HepG2 (cell line): Measurements from ENCODE around the gene C17orf58. TPM values are rescaled to one million over a fixed set of nuclear protein-coding genes. Genes with fewer than 3 reads are reported as not detected.

ENCODE experiments used
- AGO2 ChIP-seq: fragments of 200-400 bp; formaldehyde crosslinking; optimal IDR thresholded peaks from 2 replicates; pipeline ENCODE3; 2017; ENCODE audit warnings: mild to moderate bottlenecking, low read depth, low read length, moderate library complexity
- ARNT ChIP-seq: fragments of 450-650 bp; IDR thresholded peaks from 2 replicates; pipeline ENCODE4 v1.6.1; 2017
- DR1 ChIP-seq: sonication (generic); formaldehyde crosslinking; IDR thresholded peaks from 2 replicates; pipeline ENCODE4 v1.8.0; 2021; ENCODE audit warnings: mild to moderate bottlenecking, missing genetic modification reagents, inconsistent platforms
- FOXM1 ChIP-seq: sonication (generic); formaldehyde crosslinking; IDR thresholded peaks from 2 replicates; pipeline ENCODE4 v1.5.0; 2020; ENCODE audit warnings: missing genetic modification reagents
- HMGXB4 ChIP-seq, 2 experiments: sonication (generic) in 1 of 2; formaldehyde crosslinking in 1 of 2; IDR thresholded peaks; 2 replicates each; pipeline versions ENCODE4 v1.4.0 to v1.6.1; 2018 to 2020; ENCODE audit warnings: missing genetic modification reagents in 2 of 2, borderline replicate concordance in 1 of 2, low read depth in 1 of 2, mild to moderate bottlenecking in 1 of 2, missing biosample characterization in 1 of 2
- HNRNPLL ChIP-seq: fragments of 200-400 bp; formaldehyde crosslinking; IDR thresholded peaks from 2 replicates; pipeline ENCODE4 v1.6.1; 2017; ENCODE audit warnings: mild to moderate bottlenecking, low read depth, low read length; ENCODE audit not compliant: poor library complexity, severe bottlenecking
- IKZF4 ChIP-seq: sonication (generic); formaldehyde crosslinking; IDR thresholded peaks from 2 replicates; pipeline ENCODE4 v1.5.1; 2020; ENCODE audit warnings: borderline replicate concordance, mild to moderate bottlenecking, low read depth, missing genetic modification reagents; ENCODE audit errors: not compliant biosample characterization
- KLF6 ChIP-seq: IDR thresholded peaks from 2 replicates; pipeline ENCODE4 v1.8.0; 2016; ENCODE audit warnings: missing biosample characterization, missing genetic modification reagents
- SRF ChIP-seq: IDR thresholded peaks from 2 replicates; pipeline ENCODE4 v1.6.1; 2011; ENCODE audit warnings: mild to moderate bottlenecking, low read depth, low read length, moderate library complexity
- TERF1 ChIP-seq: sonication (generic); formaldehyde crosslinking; IDR thresholded peaks from 2 replicates; pipeline ENCODE4 v1.8.0; 2022; ENCODE audit warnings: mild to moderate bottlenecking, missing genetic modification reagents, moderate library complexity
- YEATS2 ChIP-seq: sonication (generic); formaldehyde crosslinking; IDR thresholded peaks from 2 replicates; pipeline ENCODE4 v1.4.0; 2020; ENCODE audit warnings: missing genetic modification reagents, borderline replicate concordance
- ZBTB7A ChIP-seq: sonication (generic); formaldehyde crosslinking; IDR thresholded peaks from 2 replicates; pipeline ENCODE4 v1.8.0; 2022; ENCODE audit warnings: mild to moderate bottlenecking, missing genetic modification reagents
- ZNF382 ChIP-seq: sonication (generic); formaldehyde crosslinking; IDR thresholded peaks from 2 replicates; pipeline ENCODE4 v1.5.0; 2020; ENCODE audit warnings: missing genetic modification reagents, mild to moderate bottlenecking, borderline replicate concordance
- ZNF496 ChIP-seq: sonication (generic); formaldehyde crosslinking; IDR thresholded peaks from 2 replicates; pipeline ENCODE4 v1.8.1; 2023; ENCODE audit warnings: mild to moderate bottlenecking, moderate library complexity, missing genetic modification reagents; ENCODE audit not compliant: insufficient replicate concordance
- ZNF567 ChIP-seq: sonication (generic); formaldehyde crosslinking; IDR thresholded peaks from 2 replicates; pipeline ENCODE4 v1.8.1; 2023; ENCODE audit warnings: mild to moderate bottlenecking, missing genetic modification reagents, borderline replicate concordance
- ZSCAN25 ChIP-seq: sonication (generic); formaldehyde crosslinking; IDR thresholded peaks from 2 replicates; pipeline ENCODE4 v1.8.0; 2022; ENCODE audit warnings: mild to moderate bottlenecking, missing genetic modification reagents
- ZSCAN30 ChIP-seq: sonication (generic); formaldehyde crosslinking; IDR thresholded peaks from 2 replicates; pipeline ENCODE4 v1.5.0; 2020; ENCODE audit warnings: mild to moderate bottlenecking, missing genetic modification reagents
- polyA plus RNA-seq, 8 experiments: library from polyadenylated mRNA; depleted of rRNA in 3 of 8; stranded (reverse) in 7 of 8; unstranded in 1 of 8; fragments of >200 nt; fragmentation: Illumina TruSeq in 4 of 8; extraction: Trizol in 4 of 8; gene quantifications; 2 replicates each; pipeline versions ENCODE4 v1.2.1 to v1.2.3, GENCODE V29; 2011 to 2016; ENCODE audit warnings: low read depth in 4 of 8, missing spikeins in 1 of 8, mixed read lengths in 1 of 8; ENCODE audit not compliant: insufficient read depth in 1 of 8
- total RNA-seq, 5 experiments: library from RNA; depleted of rRNA; stranded (reverse); fragments of >200 nt; fragmentation: Illumina TruSeq; extraction: Trizol; gene quantifications; 2 replicates each; pipeline ENCODE4 v1.2.3, GENCODE V29; 2016; ENCODE audit warnings: low read depth in 1 of 5
- TF ChIP-seq, protein P1 (sequence below): IDR thresholded peaks from 2 replicates; pipeline ENCODE4 v1.6.1; 2016; ENCODE audit warnings: low read depth, control low read depth
- TF ChIP-seq, protein P2 (sequence below): sonication (generic); formaldehyde crosslinking; IDR thresholded peaks from 2 replicates; pipeline ENCODE4 v1.4.0; 2020; ENCODE audit warnings: missing genetic modification reagents, borderline replicate concordance
- TF ChIP-seq, protein P3 (sequence below): sonication (generic); formaldehyde crosslinking; conservative IDR thresholded peaks from 2 replicates; pipeline ENCODE4 v1.5.0; 2020; ENCODE audit warnings: missing genetic modification reagents

C17orf58 gene
- total and polyA plus RNA-seq, 2 of the 13 experiments (the other 11 are each of a cell fraction or from before 2014, with no cell fraction given): 15.6 to 15.8 TPM

DNA sequence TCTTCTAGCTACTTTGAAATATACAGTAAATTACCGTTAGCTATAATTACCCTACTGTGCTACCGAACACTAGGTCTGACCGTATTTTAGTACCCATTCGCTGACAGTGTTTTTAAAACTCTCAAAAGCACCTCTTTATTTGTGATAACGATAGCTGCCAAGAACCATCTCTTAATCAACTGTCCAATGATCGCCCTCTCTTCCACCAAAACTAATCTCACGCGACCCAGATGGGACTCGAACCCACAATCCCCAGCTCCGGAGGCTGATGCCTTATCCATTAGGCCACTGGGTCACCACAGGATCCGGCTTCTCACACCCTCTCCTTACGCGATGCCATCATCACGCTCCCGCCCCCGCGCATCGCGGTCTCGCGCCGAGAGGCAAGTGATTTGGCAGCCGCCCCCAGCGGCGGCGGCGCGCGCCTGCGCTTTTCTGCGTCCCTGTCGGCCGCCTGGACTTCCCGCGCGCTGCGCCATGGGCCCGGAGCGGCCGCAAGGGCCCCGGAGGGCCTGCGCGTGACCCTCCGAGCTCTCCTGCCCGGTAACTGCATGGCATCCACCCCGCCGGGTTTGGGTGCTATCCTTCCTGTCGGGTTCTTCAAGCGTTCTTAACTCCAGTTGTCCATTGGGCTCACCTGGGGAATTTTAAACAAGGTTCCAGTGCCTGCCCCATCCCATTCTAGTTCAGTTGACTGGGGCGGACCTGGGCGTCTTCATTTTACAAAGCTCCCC is 23.6 kb upstream of the C17orf58 start (continued):
- TF ChIP-seq HMGXB4 (CRISPR knock-in tag; IDR thresholded peaks at IDR 0.05; ENCODE audit: borderline replicate concordance in 1 of 2, low read depth in 1 of 2) (peak; percentile 100), DR1 (CRISPR knock-in tag) (peak; percentile 86), IKZF4 (CRISPR knock-in tag) (peak; percentile 92), ZNF382 (CRISPR knock-in tag) (no peak), ZBTB7A (CRISPR knock-in tag) (peak; percentile 80; the same call in 1 of the 2 replicates), ZSCAN25 (CRISPR knock-in tag) (peak; percentile 87), HNRNPLL (peak; percentile 95), KLF6 (CRISPR knock-in tag) (peak; percentile 95), ARNT (no peak), FOXM1 (CRISPR knock-in tag) (no peak; the same call in 1 of the 2 replicates), SRF (peak; percentile 18; the same call in 1 of the 2 replicates), AGO2 (peak; percentile 63), ZNF496 (no peak), TERF1 (CRISPR knock-in tag) (0 out of 2 replicates have a peak, but pooled peaks have one; percentile 58), ZNF567 (CRISPR knock-in tag) (0 out of 2 replicates have a peak, but pooled peaks have one; percentile 88), ZSCAN30 (CRISPR knock-in tag) (peak; percentile 75; the same call in 1 of the 2 replicates), YEATS2 (CRISPR knock-in tag) (peak; percentile 91)
- TF ChIP-seq, protein P1, sequence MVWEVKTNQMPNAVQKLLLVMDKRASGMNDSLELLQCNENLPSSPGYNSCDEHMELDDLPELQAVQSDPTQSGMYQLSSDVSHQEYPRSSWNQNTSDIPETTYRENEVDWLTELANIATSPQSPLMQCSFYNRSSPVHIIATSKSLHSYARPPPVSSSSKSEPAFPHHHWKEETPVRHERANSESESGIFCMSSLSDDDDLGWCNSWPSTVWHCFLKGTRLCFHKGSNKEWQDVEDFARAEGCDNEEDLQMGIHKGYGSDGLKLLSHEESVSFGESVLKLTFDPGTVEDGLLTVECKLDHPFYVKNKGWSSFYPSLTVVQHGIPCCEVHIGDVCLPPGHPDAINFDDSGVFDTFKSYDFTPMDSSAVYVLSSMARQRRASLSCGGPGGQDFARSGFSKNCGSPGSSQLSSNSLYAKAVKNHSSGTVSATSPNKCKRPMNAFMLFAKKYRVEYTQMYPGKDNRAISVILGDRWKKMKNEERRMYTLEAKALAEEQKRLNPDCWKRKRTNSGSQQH (CRISPR knock-in tag): peak; percentile 43; the same call in 1 of the 2 replicates
- TF ChIP-seq, protein P2, sequence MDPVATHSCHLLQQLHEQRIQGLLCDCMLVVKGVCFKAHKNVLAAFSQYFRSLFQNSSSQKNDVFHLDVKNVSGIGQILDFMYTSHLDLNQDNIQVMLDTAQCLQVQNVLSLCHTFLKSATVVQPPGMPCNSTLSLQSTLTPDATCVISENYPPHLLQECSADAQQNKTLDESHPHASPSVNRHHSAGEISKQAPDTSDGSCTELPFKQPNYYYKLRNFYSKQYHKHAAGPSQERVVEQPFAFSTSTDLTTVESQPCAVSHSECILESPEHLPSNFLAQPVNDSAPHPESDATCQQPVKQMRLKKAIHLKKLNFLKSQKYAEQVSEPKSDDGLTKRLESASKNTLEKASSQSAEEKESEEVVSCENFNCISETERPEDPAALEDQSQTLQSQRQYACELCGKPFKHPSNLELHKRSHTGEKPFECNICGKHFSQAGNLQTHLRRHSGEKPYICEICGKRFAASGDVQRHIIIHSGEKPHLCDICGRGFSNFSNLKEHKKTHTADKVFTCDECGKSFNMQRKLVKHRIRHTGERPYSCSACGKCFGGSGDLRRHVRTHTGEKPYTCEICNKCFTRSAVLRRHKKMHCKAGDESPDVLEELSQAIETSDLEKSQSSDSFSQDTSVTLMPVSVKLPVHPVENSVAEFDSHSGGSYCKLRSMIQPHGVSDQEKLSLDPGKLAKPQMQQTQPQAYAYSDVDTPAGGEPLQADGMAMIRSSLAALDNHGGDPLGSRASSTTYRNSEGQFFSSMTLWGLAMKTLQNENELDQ (CRISPR knock-in tag): peak; percentile 67; the same call in 1 of the 2 replicates
- TF ChIP-seq, protein P3, sequence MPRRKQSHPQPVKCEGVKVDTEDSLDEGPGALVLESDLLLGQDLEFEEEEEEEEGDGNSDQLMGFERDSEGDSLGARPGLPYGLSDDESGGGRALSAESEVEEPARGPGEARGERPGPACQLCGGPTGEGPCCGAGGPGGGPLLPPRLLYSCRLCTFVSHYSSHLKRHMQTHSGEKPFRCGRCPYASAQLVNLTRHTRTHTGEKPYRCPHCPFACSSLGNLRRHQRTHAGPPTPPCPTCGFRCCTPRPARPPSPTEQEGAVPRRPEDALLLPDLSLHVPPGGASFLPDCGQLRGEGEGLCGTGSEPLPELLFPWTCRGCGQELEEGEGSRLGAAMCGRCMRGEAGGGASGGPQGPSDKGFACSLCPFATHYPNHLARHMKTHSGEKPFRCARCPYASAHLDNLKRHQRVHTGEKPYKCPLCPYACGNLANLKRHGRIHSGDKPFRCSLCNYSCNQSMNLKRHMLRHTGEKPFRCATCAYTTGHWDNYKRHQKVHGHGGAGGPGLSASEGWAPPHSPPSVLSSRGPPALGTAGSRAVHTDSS (CRISPR knock-in tag): peak; percentile 99
